Smooth muscle cell (in vitro differentiated cells): ENCODE measurements around the gene ORC3. TPM values are rescaled to one million over a fixed set of nuclear protein-coding genes. Genes with fewer than 3 reads are reported as not detected.
A peak's percentile ranks its signal among the peaks of the same experiment; 100 is the strongest.

Source experiments
- DNase-seq: peaks from one replicate; lab custom pipeline; 2025; ENCODE audit not compliant: unreplicated experiment; lab: John Stamatoyannopoulos, UW
- H2AFZ ChIP-seq: fragments of 200-600 bp; sonication (generic); 2 replicates; pipeline ENCODE4 v1.6.0; 2016; ENCODE audit warnings: antibody characterized with exemption, low read depth, mild to moderate bottlenecking
- H3F3A ChIP-seq: fragments of 200-600 bp; sonication (generic); 2 replicates; pipeline ENCODE4 v1.6.0; 2017; ENCODE audit warnings: antibody characterized with exemption, low read depth
- H3K27ac ChIP-seq: fragments of 200-600 bp; sonication (generic); 2 replicates; pipeline ENCODE4 v1.5.1; 2016; ENCODE audit warnings: low read depth, mild to moderate bottlenecking
- H3K27me3 ChIP-seq: fragments of 200-600 bp; sonication (generic); 2 replicates; pipeline ENCODE4 v1.6.1; 2016; ENCODE audit warnings: low read depth, mild to moderate bottlenecking
- H3K36me3 ChIP-seq: fragments of 200-600 bp; sonication (generic); 2 replicates; pipeline ENCODE4 v1.5.1; 2016; ENCODE audit warnings: low read depth
- H3K4me1 ChIP-seq: fragments of 200-600 bp; sonication (generic); 2 replicates; pipeline ENCODE4 v1.5.1; 2016; ENCODE audit warnings: low read depth
- H3K4me2 ChIP-seq: fragments of 200-600 bp; sonication (generic); 2 replicates; pipeline ENCODE4 v1.6.0; 2016; ENCODE audit warnings: mild to moderate bottlenecking
- H3K4me3 ChIP-seq: fragments of 200-600 bp; sonication (generic); 2 replicates; pipeline ENCODE4 v1.5.1; 2016; ENCODE audit warnings: mild to moderate bottlenecking
- H3K79me2 ChIP-seq: fragments of 200-600 bp; sonication (generic); 2 replicates; pipeline ENCODE4 v1.6.0; 2016; ENCODE audit warnings: low read depth, mild to moderate bottlenecking
- H3K9ac ChIP-seq: fragments of 200-600 bp; sonication (generic); 2 replicates; pipeline ENCODE4 v1.6.0; 2016; ENCODE audit warnings: low read depth
- H3K9me3 ChIP-seq: fragments of 200-600 bp; sonication (generic); replicated peaks from 2 replicates; pipeline ENCODE4 v1.5.1; 2016; ENCODE audit warnings: low read depth
- H4K20me1 ChIP-seq: fragments of 200-600 bp; sonication (generic); 2 replicates; pipeline ENCODE4 v1.6.0; 2016; ENCODE audit warnings: low read depth
- WGBS: methylation state at CpG from one replicate; pipeline ENCODE4 v1.1.7; 2016; ENCODE audit warnings: low lambda C conversion rate; 5-methylcytosine and 5-hydroxymethylcytosine counted together
- polyA plus RNA-seq: library from polyadenylated mRNA; unstranded; fragments of >200 nt; fragmentation: Nextera tagmentation; extraction: Ambion mirVana; gene quantifications from 2 replicates; pipeline ENCODE4 v1.2.1, GENCODE V29; 2016
- total RNA-seq: library from RNA; depleted of rRNA; stranded (reverse); fragments of >200 nt; gene quantifications from 2 replicates; pipeline ENCODE4 v1.2.3, GENCODE V29; 2014
- TF ChIP-seq, protein P1 (sequence below): fragments of 200-600 bp; sonication (generic); IDR thresholded peaks from 2 replicates; pipeline ENCODE4 v1.5.1; 2017; ENCODE audit warnings: borderline replicate concordance, mild to moderate bottlenecking, antibody characterized with exemption; ENCODE audit not compliant: insufficient read depth, poor library complexity, severe bottlenecking

ORC3 gene
- total and polyA plus RNA-seq, 2 experiments from 2014 or later, result 23.4 to 37.1 TPM

DNA sequence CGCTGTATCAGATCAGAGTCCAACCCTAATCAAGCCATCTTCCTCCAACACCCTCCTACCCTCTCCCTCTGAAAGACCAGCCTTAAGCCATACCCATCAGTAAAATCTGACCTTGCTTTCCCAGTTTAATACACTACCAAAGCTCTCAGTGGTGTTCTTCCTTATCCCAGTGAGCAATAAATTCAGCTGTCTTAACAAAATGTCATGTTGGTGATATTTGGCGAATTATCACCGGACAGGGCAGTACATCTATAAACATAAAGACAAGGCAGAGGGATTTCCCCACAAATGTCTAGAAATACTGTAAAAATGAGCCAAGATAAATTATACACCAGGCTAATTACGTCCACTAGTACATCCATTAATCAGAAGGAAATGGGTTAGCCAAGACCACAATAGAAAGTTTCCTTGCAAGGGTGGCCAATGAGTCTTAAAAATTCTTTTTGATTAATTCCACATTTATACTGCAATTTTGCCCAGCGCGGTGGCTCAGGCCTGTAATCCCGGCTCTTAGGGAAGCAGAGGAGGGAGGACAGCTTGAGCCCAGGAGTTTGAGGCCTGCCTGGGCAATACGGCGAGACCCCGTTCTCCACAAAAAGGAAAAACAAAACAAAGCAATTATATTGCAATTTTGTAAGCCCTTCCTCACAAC is 1.1 kb upstream of the ORC3 start:
- TF ChIP-seq, protein P1, sequence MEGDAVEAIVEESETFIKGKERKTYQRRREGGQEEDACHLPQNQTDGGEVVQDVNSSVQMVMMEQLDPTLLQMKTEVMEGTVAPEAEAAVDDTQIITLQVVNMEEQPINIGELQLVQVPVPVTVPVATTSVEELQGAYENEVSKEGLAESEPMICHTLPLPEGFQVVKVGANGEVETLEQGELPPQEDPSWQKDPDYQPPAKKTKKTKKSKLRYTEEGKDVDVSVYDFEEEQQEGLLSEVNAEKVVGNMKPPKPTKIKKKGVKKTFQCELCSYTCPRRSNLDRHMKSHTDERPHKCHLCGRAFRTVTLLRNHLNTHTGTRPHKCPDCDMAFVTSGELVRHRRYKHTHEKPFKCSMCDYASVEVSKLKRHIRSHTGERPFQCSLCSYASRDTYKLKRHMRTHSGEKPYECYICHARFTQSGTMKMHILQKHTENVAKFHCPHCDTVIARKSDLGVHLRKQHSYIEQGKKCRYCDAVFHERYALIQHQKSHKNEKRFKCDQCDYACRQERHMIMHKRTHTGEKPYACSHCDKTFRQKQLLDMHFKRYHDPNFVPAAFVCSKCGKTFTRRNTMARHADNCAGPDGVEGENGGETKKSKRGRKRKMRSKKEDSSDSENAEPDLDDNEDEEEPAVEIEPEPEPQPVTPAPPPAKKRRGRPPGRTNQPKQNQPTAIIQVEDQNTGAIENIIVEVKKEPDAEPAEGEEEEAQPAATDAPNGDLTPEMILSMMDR, result no peak
- peak overlapping the region; percentile 90 for H3K4me3 ChIP-seq
- peak overlapping the region; percentile 85 for H3K9ac ChIP-seq
- peak overlapping the region; percentile 69 for H3K27ac ChIP-seq
- peak overlapping the region; percentile 96 for H2AFZ ChIP-seq
- no peak for DNase-seq
- H3F3A ChIP-seq, result no peaks in the 10 kb centered on the region
- peaks cover 17% of the 10 kb centered on the region for H3K4me1 ChIP-seq
- peaks cover 53% of the 10 kb centered on the region for H4K20me1 ChIP-seq
- 37% methylated on average over 10 of the region's 10 CpGs for WGBS
- peaks cover 93% of the 10 kb centered on the region for H3K79me2 ChIP-seq
- no peaks in the 10 kb centered on the region for H3K36me3 ChIP-seq
- H3K9me3 ChIP-seq, result no peaks in the 10 kb centered on the region
- H3K27me3 ChIP-seq, result no peaks in the 10 kb centered on the region
- H3K4me2 ChIP-seq, result peak overlapping the region; percentile 96

DNA sequence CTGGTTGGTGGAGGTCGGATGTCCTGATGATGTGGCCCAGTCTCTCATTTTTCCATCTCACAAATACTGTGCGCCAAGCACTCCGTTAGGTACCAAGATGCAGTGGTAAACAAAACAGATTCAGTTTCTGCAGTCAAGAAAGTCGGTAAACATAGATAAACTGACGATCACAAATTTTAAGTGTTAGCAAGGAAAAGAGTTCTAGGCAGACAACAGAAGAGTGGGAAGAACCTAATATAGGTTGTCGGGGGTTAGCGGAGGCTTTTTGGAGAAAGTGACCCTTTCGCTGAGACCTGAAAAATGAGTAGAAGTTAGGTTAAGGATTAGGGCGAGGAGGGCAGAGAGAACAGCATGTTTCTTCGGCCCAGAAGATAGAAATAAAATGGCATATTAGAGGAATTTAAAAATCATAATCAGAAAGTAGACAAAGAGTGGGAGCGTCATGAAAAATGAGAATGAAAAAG is 514 bp downstream of the ORC3 start:
- peaks cover 77% of the 10 kb centered on the region for H3K79me2 ChIP-seq
- peak overlapping the region; percentile 82 for H3K9ac ChIP-seq
- H3K4me1 ChIP-seq, result peaks cover 17% of the 10 kb centered on the region
- no peak for DNase-seq
- H3F3A ChIP-seq, result no peaks in the 10 kb centered on the region
- H3K4me2 ChIP-seq, result peak overlapping the region; percentile 96
- no peaks in the 10 kb centered on the region for H3K9me3 ChIP-seq
- H3K36me3 ChIP-seq, result no peaks in the 10 kb centered on the region
- TF ChIP-seq, protein P1, result no peak
- peaks cover 38% of the 10 kb centered on the region for H4K20me1 ChIP-seq
- H3K27me3 ChIP-seq, result no peaks in the 10 kb centered on the region
- H3K4me3 ChIP-seq, result peak overlapping the region; percentile 90
- peak overlapping the region; percentile 96 for H2AFZ ChIP-seq
- 3% methylated on average over 11 of the region's 11 CpGs for WGBS
- peak overlapping the region; percentile 48 for H3K27ac ChIP-seq

DNA sequence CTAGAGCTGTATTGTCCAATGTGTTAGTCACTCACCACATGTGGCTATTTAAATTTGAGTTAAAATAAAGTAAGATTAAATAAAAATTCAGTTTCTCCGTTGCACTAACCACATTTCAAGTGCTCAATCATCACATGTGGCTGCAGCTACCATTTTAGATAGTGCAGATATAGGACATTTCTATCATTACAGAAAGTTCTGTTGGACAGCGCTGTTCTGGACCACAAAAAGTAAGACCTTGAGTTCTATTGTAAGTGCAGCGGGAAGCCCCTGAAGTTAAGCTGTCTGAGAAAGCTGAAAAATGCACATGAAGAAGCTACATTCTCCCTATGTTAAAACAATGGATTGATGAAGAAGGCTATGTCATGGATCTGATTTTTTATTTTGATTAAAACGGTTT is 1.1 kb downstream of the ORC3 start:
- no peak overlapping the region for H3K27ac ChIP-seq
- H3K4me3 ChIP-seq, result peak overlapping the region; percentile 90
- H3K9ac ChIP-seq, result peak overlapping the region; percentile 82
- no peaks in the 10 kb centered on the region for H3F3A ChIP-seq
- peak overlapping the region; percentile 96 for H3K4me2 ChIP-seq
- TF ChIP-seq, protein P1, result no peak
- WGBS, result 67% methylated on average over 4 of the region's 4 CpGs
- peaks cover 72% of the 10 kb centered on the region for H3K79me2 ChIP-seq
- H3K4me1 ChIP-seq, result peaks cover 17% of the 10 kb centered on the region
- DNase-seq, result no peak
- H3K27me3 ChIP-seq, result no peaks in the 10 kb centered on the region
- H3K36me3 ChIP-seq, result no peaks in the 10 kb centered on the region
- peaks cover 32% of the 10 kb centered on the region for H4K20me1 ChIP-seq
- H2AFZ ChIP-seq, result no peak overlapping the region
- H3K9me3 ChIP-seq, result no peaks in the 10 kb centered on the region

DNA sequence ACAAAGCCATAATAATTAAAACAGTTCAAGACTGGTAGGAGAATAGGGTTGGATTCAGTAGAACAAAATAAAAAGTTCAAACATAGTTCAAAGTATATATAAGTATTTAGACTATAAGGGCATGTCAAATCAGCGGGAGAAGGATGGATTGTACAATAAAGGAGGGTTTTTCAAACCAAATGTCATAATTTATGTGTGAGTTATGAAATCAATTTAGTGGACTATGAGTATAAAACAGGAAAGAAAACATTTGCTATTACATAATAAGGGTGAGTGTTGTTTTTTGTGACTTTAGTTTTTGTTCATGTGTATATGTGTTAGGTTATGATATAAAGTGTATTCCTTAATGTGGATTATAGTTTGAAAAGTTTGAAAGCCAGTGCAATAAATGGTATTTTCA is 10.6 kb downstream of the ORC3 start:
- H3K9me3 ChIP-seq, result no peaks in the 10 kb centered on the region
- DNase-seq, result no peak
- H4K20me1 ChIP-seq, result no peaks in the 10 kb centered on the region
- 100% methylated on average over 1 of the region's 1 CpG for WGBS
- H3K27me3 ChIP-seq, result no peaks in the 10 kb centered on the region
- H3K4me1 ChIP-seq, result no peaks in the 10 kb centered on the region
- no peak overlapping the region for H3K4me3 ChIP-seq
- H2AFZ ChIP-seq, result no peak overlapping the region
- no peaks in the 10 kb centered on the region for H3K36me3 ChIP-seq
- TF ChIP-seq, protein P1, result no peak
- no peak overlapping the region for H3K9ac ChIP-seq
- H3K79me2 ChIP-seq, result no peaks in the 10 kb centered on the region
- no peak overlapping the region for H3K4me2 ChIP-seq
- H3K27ac ChIP-seq, result no peak overlapping the region
- H3F3A ChIP-seq, result no peaks in the 10 kb centered on the region
